Neural crest cell (in vitro differentiated cells): ENCODE results near the gene ATIC. TPM values are rescaled to one million over a fixed set of nuclear protein-coding genes. Genes with fewer than 3 reads are reported as not detected.
"Not testable (repeated sequence)": the region's sequence is repeated elsewhere in the genome, so short reads cannot be mapped to it uniquely, and the experiment has no call there.

Source experiments
- DNase-seq: peaks from one replicate; pipeline ENCODE4 v3.0.0; 2021; ENCODE audit warnings: low read depth, mixed read lengths, low spot score
- H3K27ac Mint-ChIP-seq: one replicate; pipeline ENCODE4 v1.8.0; 2021; ENCODE audit warnings: mild to moderate bottlenecking, mixed read lengths; ENCODE audit not compliant: unreplicated experiment
- H3K27me3 Mint-ChIP-seq: 2 replicates; pipeline ENCODE4 v1.8.0; 2021; ENCODE audit warnings: low read depth, mild to moderate bottlenecking, mixed read lengths
- H3K36me3 Mint-ChIP-seq: 2 replicates; pipeline ENCODE4 v1.8.0; 2021; ENCODE audit warnings: low read depth, mild to moderate bottlenecking, mixed read lengths
- H3K4me1 Mint-ChIP-seq: 2 replicates; pipeline ENCODE4 v1.8.0; 2021; ENCODE audit warnings: mixed read lengths
- H3K4me3 Mint-ChIP-seq: one replicate; pipeline ENCODE4 v1.8.0; 2021; ENCODE audit warnings: mild to moderate bottlenecking, mixed read lengths
- H3K9me3 Mint-ChIP-seq: 2 replicates; pipeline ENCODE4 v1.8.0; 2021; ENCODE audit warnings: mixed read lengths
- CTCF ChIP-seq: fragments of 200-600 bp; sonication (generic); conservative IDR thresholded peaks from 2 replicates; pipeline ENCODE4 v1.5.0; 2021; ENCODE audit warnings: antibody characterized with exemption, mild to moderate bottlenecking
- total RNA-seq: library from RNA; stranded (reverse); gene quantifications from 2 replicates; pipeline ENCODE4 v1.2.1, GENCODE V29; 2021

ATIC gene
- total RNA-seq, 1 donor from 2014 or later, result 206 TPM

DNA sequence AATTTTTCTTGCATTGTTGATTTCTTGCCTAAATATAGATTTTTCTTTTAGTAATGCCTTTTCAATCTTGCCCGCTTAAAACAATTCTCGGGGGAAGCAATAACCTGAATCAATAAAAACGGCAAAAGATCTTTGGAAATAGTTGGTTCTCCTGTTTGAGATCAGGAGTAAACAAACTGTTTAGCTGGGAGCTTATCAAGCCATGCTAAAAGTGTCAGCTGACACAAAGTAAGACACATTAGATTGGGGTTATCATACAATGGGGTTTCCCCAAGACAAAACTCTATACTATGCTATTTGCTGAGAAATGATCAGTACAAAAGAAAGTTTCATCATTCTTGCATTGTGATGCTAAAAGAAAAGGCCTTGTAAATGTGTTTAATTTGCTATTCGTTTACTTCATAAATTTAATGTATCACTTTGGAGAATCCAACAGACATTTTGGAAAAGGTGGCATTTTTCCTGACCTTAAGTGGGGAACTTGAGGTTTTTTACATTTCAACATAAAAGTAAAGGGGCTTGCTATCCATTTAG lies 46.5 kb downstream of the ATIC start:
- Mint-ChIP-seq H3K27ac (no peak overlapping the region), H3K4me1 (no peaks in the 10 kb centered on the region), H3K9me3 (no peaks in the 10 kb centered on the region), H3K27me3 (no peaks in the 10 kb centered on the region), H3K4me3 (no peak overlapping the region), H3K36me3 (peaks cover 23% of the 10 kb centered on the region)
- no peak for DNase-seq
- no peak for TF ChIP-seq CTCF

- no peaks in the 10 kb centered on the region for H3K9me3 Mint-ChIP-seq
- peaks cover 30% of the 10 kb centered on the region for H3K36me3 Mint-ChIP-seq
- no peak for TF ChIP-seq CTCF
- no peaks in the 10 kb centered on the region for H3K4me1 Mint-ChIP-seq
- H3K27me3 Mint-ChIP-seq, result no peaks in the 10 kb centered on the region
- no peak overlapping the region for H3K4me3 Mint-ChIP-seq
- DNase-seq, result no peak
- H3K27ac Mint-ChIP-seq, result no peak overlapping the region
Measured at GRCh38 chr2:215358891-215359575, 47.2 kb downstream of the ATIC start.

DNA sequence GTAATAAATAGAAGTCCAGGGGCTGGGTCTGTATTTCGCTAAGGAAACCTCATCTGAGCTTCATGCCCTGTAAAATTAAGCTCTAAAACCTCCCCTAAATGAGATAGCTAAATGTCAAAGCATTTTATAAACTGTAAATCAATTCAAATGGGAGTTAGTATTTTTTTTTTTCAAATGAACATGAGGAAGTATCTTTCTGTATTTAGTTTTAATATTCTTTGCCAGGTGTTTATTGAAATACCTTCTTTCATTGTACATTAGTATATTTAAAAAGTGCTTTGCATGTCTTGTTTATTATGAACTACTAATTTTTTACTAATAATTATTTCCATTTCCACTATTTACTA lies 47.7 kb downstream of the ATIC start:
- no peaks in the 10 kb centered on the region for H3K4me1 Mint-ChIP-seq
- H3K4me3 Mint-ChIP-seq, result no peak overlapping the region
- no peaks in the 10 kb centered on the region for H3K9me3 Mint-ChIP-seq
- no peaks in the 10 kb centered on the region for H3K27me3 Mint-ChIP-seq
- DNase-seq, result no peak
- no peak for TF ChIP-seq CTCF
- peaks cover 34% of the 10 kb centered on the region for H3K36me3 Mint-ChIP-seq
- no peak overlapping the region for H3K27ac Mint-ChIP-seq

- H3K4me3 Mint-ChIP-seq, result not testable (repeated sequence)
Measured at GRCh38 chr2:215360059-215360458, 48.2 kb downstream of the ATIC start.

GRCh38 chr2:215360596-215360995 lies 48.7 kb downstream of the ATIC start:
- DNase-seq, result no peak
- H3K4me3 Mint-ChIP-seq, result no peak overlapping the region
- no peaks in the 10 kb centered on the region for H3K9me3 Mint-ChIP-seq
- no peaks in the 10 kb centered on the region for H3K4me1 Mint-ChIP-seq
- no peak for TF ChIP-seq CTCF
- H3K27ac Mint-ChIP-seq, result no peak overlapping the region
- H3K36me3 Mint-ChIP-seq, result peaks cover 33% of the 10 kb centered on the region
- no peaks in the 10 kb centered on the region for H3K27me3 Mint-ChIP-seq

More at GRCh38 chr2:215360059-215360458, 48.2 kb downstream of the ATIC start:
- DNase-seq, H3K4me1 Mint-ChIP-seq, H3K27me3 Mint-ChIP-seq, H3K9me3 Mint-ChIP-seq, H3K27ac Mint-ChIP-seq: not testable (repeated sequence)
- H3K36me3 Mint-ChIP-seq, result peaks cover 37% of the 10 kb centered on the region

DNA sequence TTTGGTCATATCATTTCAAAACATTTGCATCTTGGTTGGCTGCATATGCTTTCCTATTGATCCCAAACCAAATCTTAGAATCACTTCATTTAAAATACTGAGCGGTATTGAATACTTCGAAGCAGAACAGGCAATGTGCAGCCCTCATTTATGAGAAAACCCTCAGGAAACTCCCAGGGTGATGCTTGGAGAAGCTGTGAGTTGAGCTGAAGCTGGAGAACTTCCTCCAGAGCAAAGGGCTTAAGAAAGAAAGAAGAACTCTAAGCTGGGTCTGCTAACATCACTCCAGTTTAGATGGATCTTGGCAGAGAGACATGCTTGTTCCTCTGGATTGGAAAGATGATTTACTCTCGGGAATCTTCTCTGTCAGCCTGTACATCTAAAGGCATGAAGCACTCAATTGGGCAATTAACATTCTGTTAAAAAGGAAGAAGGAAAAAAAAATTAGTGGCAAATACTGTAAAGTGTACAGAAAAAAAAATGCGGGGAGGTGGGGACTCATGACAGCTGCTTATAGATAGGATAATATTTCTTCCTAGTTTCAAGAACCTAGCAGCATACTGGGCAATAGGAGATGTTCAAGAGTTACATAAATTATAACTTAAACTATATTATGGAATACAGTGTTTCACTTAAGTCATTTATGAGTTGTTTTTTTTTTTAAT lies 49.5 kb downstream of the ATIC start:
- Mint-ChIP-seq H3K4me3 (no peak overlapping the region), H3K27me3 (no peaks in the 10 kb centered on the region), H3K27ac (no peak overlapping the region), H3K4me1 (no peaks in the 10 kb centered on the region), H3K9me3 (no peaks in the 10 kb centered on the region), H3K36me3 (peaks cover 33% of the 10 kb centered on the region)
- TF ChIP-seq CTCF, result no peak
- DNase-seq, result no peak
